NCI-H1417 treated with DMSO at 0.1 percent for 48 hours (cell line): ENCODE results near the gene RALA.
"Not testable (repeated sequence)": the region's sequence is repeated elsewhere in the genome, so short reads cannot be mapped to it uniquely, and the experiment has no call there.

ENCODE experiments used
- DNase-seq: peaks from one replicate; lab custom pipeline; 2025; lab: John Stamatoyannopoulos, UW

RALA gene

GRCh38 chr7:39645482-39646407, 22.4 kb downstream of the RALA start:
- DNase-seq = no peak

DNA sequence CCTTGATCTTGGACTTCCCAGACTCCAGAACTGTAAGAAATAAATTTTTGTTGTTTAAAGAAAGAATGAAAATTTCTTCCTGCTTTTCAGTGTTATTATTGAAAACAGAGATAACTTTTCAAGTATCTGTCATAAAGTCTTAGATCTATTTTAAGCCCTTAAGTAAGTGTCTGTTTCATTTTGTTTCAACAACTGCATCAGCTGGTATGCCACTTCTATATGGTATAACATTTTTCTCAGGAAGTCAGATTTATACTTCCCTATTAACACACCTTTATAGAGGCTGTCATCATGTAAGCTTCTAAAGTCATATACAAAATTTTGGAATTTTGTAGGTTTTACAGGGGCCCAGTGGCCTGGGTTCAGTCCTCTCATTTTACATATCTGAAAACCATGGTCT, 24.4 kb downstream of the RALA start:
- no peak for DNase-seq

GRCh38 chr7:39650676-39651075, 27.3 kb downstream of the RALA start:
- DNase-seq = no peak

GRCh38 chr7:39651265-39651664, 27.9 kb downstream of the RALA start:
- no peak for DNase-seq

GRCh38 chr7:39656415-39656814, 33.0 kb downstream of the RALA start:
- DNase-seq = peak; percentile 52

GRCh38 chr7:39659356-39660013, 36.1 kb downstream of the RALA start:
- no peak for DNase-seq

GRCh38 chr7:39661960-39662359, 38.6 kb downstream of the RALA start:
- no peak for DNase-seq

DNA sequence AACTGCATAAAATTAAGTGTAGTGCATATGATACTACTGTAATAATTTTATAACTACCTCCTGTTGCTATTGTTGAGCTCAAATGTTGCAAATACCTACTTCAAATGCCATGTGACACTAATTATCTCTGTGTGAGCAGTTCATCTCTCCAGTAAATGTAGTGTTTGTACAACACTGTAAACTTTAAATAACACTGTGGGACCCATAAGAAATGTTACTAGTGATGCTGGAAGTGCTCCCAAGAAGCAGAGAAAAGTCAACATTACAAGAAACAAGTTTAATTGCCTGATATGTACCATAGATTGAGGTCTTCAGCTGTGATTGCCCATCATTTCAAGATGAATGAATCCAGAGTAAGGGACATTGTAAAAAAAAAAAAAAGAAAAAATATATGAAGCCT, 39.9 kb downstream of the RALA start:
- no peak for DNase-seq

DNA sequence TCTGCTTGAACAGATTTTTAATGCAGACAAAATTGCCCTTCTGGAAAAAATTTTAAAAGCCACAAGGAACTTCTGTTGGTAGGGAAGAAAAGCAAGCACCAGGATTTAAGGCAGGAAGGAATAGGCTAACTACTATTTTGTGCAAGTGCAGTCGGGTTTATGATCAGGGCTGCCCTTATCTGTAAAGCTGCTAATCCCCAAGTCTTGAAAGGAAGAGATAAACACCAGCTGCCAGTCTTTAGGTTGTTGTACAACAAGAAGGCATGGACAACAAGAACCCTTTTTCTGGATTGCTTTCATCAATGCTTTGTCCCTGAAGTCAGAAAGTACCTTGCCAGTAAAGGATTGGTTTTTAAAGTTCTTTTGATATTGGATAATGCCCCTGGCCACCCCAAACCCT, 40.7 kb downstream of the RALA start:
- DNase-seq = no peak

- no peak for DNase-seq
These were observed 41.2 kb downstream of the RALA start for GRCh38 chr7:39664585-39664984.

DNA sequence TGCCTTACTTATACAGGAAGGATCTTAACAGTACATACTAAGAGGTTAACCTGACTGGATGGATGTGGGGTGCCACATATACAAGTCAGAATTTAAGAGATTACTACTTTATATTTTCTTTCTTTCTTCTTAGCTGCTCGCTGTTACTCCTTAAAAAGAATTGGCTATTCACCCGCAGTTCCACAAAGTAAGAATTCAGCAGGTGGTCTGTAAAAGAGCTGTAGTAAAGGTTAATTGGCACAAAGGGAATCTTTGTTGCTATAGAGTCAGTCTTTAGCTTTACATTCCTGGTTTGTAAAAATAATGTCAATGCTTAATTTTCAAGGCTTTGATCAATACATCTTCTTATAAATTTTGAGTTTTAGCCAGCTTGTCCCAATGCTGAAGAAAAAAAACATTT, 43.2 kb downstream of the RALA start:
- DNase-seq = no peak

GRCh38 chr7:39667341-39667923, 44.1 kb downstream of the RALA start:
- no peak for DNase-seq

DNA sequence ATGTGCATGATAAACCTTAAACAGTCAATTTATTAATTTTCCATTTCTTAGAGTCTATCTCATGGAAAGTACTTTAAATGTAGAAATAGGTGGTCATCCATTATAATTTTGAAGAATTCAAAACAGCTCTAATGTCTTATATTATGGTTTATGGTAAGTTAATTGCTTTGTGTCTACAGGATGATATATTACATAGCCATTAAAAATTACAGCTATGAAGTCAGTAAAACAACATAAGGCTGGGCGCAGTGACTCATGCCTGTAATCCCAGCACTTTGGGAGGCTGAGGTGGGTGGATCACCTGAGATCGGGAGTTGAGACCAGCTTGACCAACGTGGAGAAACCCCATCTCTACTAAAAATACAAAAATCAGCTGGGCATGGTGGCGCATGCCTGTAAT, 44.9 kb downstream of the RALA start:
- not testable (repeated sequence) for DNase-seq

GRCh38 chr7:39670052-39670451, 46.7 kb downstream of the RALA start:
- DNase-seq = no peak

DNA sequence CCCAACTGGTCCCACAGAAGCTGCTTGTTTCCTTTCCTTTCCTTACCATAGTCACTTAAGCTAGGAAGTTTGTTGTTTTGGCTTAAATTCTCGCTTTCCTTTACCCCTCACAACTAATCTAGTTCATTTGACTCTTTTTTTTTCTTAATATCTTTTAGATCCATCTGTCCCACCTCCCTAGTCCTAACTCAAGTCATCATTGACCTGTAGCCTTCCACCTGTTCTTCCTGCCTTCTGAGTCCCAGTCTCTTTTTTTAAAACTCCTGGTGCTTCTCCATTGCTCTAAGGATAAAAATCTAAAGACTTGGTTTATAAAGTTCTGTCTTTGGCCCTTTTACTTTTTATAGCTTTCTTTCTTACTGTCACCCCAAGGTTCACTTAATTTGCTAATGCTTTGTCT, 47.6 kb downstream of the RALA start:
- DNase-seq = no peak

- DNase-seq = no peak
These were observed 48.8 kb downstream of the RALA start for GRCh38 chr7:39672176-39672575.

GRCh38 chr7:39673868-39674267, 50.5 kb downstream of the RALA start:
- DNase-seq = no peak

DNA sequence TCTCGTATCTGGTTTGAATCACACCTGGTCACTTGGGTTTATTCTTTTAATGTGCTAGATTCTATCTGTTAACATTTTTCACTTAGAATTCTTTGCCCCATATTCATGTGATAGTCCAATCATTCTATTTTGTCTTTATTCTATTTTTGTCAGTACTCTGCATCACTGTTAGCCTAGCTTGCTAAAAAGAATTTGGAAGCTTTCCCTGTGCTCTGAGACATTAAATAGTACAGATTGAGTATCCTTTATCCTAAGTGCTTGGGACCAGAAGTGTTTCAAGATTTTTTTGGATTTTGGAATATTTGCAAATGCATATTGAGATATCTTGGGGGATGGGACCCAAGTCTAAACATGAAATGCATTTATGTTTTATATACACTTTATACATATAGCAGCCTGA, 51.0 kb downstream of the RALA start:
- no peak for DNase-seq

DNA sequence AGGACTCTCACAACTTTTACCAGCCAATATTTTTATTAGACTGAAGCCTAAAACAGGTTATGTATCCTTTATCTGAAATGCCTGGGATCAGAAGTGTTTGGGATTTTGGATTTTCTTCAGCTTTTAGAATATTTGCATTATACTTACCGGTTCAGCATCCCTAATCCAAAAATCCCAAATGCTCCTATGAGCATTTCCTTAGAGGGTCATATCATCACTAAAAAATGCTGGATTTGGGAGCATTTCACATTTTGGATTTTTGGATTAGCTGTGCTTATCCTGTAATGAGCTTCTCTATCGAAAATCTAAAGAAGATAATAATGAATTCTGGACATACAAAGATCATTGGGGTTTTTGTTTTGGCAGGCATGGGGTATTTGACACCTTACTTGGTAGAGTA, 53.0 kb downstream of the RALA start:
- no peak for DNase-seq

- DNase-seq = no peak
These were observed 55.7 kb downstream of the RALA start for GRCh38 chr7:39678930-39679709.

- DNase-seq = not testable (repeated sequence)
These were observed 56.5 kb downstream of the RALA start for GRCh38 chr7:39679874-39680273.

- no peak for DNase-seq
These were observed 58.6 kb downstream of the RALA start for GRCh38 chr7:39681887-39682441.
